Activated T-cell treated with anti-CD3 and anti-CD28 coated beads for 1 hour (primary cell): ENCODE results near the gene ATP5PF.
"Not testable (repeated sequence)": the region's sequence is repeated elsewhere in the genome, so short reads cannot be mapped to it uniquely, and the experiment has no call there.

ENCODE experiments used
- DNase-seq: peaks from one replicate; pipeline ENCODE4 v3.0.0-alpha.2; 2020; ENCODE audit warnings: low read depth

Gene ATP5PF

GRCh38 chr21:25722631-25723030 is 12.1 kb downstream of the ATP5PF start:
- DNase-seq: no peak

GRCh38 chr21:25721987-25722386 is 12.7 kb downstream of the ATP5PF start:
- no peak for DNase-seq

- no peak for DNase-seq
These were observed 17.1 kb downstream of the ATP5PF start for GRCh38 chr21:25717491-25718147.

- not testable (repeated sequence) for DNase-seq
These were observed 20.6 kb downstream of the ATP5PF start for GRCh38 chr21:25714066-25714465.

GRCh38 chr21:25710550-25710949 is 24.2 kb downstream of the ATP5PF start:
- DNase-seq: no peak

DNA sequence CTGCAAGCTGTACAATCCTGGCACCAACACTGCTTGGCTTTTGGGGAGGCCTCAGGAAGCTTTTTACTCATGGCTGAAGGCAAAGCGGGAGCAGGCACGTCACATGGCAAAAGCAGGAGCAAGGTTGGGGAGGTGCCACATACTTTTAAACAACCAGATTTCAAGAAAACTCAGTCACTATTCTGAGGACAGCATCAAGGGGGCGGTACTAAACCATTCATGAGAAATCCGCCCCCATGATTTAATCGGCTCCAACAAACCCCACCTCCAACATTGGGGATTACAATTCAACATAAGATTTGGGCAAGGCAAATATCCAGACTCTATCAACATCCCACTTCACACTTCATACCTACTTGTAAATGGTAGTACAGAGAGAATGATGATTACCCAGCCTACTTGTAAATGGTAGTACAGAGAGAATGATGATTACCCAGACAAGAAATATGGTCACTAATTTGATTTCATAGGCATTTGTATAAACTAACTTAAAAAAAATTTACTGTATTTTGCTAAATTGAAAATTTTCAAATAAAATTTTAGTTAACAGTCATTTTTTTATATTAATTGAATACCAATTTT is 24.9 kb downstream of the ATP5PF start:
- DNase-seq: no peak

DNA sequence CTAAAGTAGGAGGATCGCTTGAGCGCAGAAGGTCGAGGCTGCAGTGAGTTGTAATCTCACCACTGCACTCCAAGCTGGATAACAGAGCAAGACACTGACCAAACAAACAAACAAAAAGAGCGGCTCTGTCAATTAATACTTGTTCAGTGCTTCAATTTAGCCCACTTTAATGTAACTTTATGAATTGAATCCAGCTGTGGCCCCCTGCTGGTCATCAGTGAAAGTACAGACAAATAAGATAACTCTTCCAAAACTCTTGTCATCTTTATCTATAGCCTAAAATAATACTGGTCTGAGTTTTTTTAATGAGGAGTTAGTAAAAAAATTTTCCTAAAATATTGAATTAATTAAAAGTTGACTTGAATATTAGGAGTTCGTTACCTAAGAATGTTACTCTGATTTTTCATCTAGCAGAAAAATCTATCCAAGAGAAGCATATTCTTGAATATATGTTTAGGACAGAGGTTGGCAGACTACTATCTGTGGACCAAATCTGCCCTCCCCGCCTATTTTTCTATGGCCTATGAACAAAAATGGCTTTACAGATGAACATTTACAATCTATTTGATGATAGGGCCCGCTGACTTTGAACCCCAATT is 26.1 kb downstream of the ATP5PF start:
- DNase-seq: peak; percentile 29

DNA sequence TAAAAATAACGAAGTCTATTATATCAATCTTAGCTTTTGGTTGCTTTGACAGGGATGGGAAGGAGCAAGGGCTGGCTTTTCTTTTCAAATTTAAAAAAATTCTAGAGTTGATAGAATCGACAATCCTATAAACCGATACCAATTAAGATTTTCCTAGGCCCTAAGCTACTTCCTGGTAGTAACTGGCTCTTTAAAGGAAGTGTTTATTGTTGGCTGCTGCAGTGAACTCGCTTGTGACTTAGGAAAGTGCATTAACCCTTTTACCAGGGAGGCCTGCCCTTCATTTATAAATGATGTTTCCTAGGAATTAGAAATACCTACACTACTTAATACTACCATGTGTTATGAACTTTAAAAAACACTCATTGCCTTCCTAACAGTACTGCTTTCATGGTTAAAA is 33.2 kb downstream of the ATP5PF start:
- no peak for DNase-seq

- DNase-seq: no peak
These were observed 34.0 kb downstream of the ATP5PF start for GRCh38 chr21:25700741-25701140.

GRCh38 chr21:25695461-25695860 is 39.2 kb downstream of the ATP5PF start:
- DNase-seq: not testable (repeated sequence)

DNA sequence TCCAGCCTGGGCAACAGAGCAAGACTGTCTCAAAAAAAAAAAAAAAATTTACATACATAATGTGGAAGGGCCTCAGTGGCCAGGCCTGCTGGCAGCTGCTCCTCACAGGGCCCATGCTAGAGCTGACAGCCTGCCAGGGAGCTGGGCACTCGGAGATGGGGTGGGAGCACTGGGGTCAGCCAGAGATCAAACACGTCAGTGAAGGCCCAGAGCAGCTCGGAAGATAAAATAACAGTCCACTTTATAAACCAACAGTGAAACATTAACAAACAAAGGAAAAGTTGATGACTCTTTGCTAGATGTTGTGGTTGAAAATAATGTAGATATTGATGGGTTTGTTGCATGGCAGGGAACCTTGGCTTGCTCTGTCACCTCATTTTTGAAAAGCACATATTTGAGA is 42.7 kb downstream of the ATP5PF start:
- DNase-seq: no peak

DNA sequence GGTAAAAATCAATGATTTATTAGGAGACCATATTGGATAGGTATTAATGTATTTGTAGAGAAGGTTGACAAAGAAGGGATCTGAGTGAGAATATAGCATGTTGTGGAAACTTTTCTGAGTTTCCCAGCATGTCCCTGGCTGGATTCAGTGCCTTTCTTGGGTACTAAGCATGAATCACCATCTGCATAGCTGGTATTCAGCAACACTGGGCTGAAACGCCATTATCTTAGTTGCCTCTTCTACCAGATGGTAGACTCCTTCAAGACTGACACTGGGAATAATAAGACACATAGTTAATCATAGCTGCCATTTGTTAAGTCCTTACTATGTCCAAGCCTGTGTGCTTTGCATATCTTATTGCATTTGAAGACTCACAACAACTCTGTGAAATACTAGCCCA is 45.5 kb downstream of the ATP5PF start:
- no peak for DNase-seq

DNA sequence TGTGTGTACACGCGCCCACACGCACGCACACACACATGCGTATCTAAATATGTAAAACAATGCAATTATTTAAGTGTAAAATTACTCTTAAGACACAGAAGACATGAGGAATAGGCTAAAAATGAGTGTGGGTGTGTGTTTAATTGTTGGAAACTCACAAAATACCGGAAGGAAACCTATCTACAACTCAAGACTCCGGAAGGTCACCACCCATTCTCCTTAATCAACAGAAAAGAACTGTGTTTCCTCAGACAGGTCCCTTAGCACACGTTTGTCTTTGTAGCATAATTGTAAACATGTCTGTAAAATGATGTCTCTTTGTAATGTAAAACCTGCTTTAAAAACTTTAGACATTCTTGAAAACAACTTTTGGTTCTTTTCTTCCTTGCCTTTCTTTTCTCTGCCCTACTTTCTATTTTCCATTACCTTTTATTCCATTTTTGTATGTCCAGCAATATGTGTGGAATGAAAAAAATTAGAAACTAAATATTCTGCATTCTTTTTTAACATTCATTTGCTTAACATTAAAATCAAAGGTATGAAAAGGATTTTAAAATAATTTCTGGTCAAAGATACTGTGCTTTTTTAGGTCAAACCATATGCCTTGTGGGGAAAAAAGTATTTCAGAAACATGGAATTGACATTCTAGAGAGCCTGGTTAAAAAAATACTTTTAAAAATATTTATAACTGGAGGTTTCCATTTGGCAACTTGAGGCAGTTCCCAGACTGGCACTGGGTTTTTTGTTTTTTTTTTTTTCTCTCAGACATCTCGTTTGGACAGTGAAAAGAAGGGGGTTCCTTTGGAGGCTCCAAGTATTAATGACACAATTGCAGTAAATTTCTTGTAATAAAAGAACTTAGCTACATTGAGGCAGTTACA is 46.2 kb downstream of the ATP5PF start:
- no peak for DNase-seq

DNA sequence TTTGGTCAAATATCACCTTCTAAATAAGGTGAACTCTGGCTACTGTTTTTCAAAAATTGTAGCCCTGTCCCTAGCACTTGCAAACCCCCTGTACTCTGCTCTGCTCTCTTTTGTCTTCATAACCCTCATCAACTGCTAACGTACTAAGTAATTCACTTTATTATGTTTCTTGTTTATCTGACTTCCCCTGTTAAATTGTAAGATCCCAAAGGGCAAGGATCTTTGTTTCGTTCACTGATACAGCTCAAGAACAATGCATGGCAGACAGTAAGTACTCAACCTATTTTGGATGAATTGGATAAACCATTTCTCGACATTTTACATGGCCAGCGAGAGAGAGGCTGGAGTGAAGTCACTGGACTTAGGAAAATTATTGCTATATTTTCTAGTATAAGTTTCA is 46.9 kb downstream of the ATP5PF start:
- no peak for DNase-seq

GRCh38 chr21:25682382-25682781 is 52.3 kb downstream of the ATP5PF start:
- DNase-seq: no peak

DNA sequence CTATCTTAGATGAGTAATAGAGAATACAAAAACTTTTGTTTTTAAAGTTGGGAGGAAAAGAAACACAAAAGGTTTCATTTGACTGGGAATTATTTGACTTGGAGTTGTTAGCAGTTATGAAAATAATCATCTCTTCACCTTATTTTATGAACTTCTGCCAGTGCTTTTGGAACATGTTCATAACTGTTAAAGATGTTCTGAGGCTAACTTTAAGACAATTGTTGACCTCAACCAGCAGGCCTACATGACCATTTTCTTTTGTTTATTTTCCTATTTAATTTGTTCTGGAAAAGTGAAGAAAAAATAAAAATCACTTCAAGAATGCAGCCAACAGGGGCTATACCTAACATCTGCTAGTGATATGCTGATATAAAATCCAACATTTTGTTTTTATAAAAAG is 58.3 kb downstream of the ATP5PF start:
- DNase-seq: no peak
